Upper lobe of left lung (tissue), 4 donors: ENCODE measurements around the gene C5orf15.

Experiments
- CTCF ChIP-seq, 6 experiments: fragments of 450-650 bp in 4 of 6; fragments of 200-600 bp in 2 of 6; sonication (generic) in 2 of 6; IDR thresholded peaks; one replicate each; pipeline ENCODE4 v1.5.1; 2016 to 2019; ENCODE audit warnings: antibody characterized with exemption in 6 of 6
- EP300 ChIP-seq, 4 donors: sonication (generic); formaldehyde crosslinking; IDR thresholded peaks; one replicate each; pipeline ENCODE4 v1.5.1; 2017; ENCODE audit warnings: antibody characterized with exemption in 4 of 4, control low read depth in 2 of 4
- POLR2A ChIP-seq, 4 donors: fragments of 450-650 bp; IDR thresholded peaks; one replicate each; pipeline ENCODE4 v1.5.1; 2016 to 2017; ENCODE audit warnings: antibody characterized with exemption in 4 of 4, mild to moderate bottlenecking in 2 of 4
- POLR2AphosphoS5 ChIP-seq, 2 donors: sonication (generic); formaldehyde crosslinking; IDR thresholded peaks; one replicate each; pipeline ENCODE4 v1.5.1; 2017; ENCODE audit warnings: antibody characterized with exemption in 2 of 2

- no peak for TF ChIP-seq CTCF (IDR thresholded peaks at IDR 0.05)
- no peak for TF ChIP-seq EP300 (IDR thresholded peaks at IDR 0.05)
- TF ChIP-seq POLR2A (IDR thresholded peaks at IDR 0.05): no peak
- no peak for TF ChIP-seq POLR2AphosphoS5 (IDR thresholded peaks at IDR 0.05)
These were observed 35.3 kb downstream of the C5orf15 start for GRCh38 chr5:133933169-133933509.
